GM12801 (cell line): ENCODE measurements around the gene DSC1.

Source experiments
- TF ChIP-seq, protein P1 (sequence below): IDR thresholded peaks from one replicate; pipeline ENCODE4 v1.5.1; 2011; ENCODE audit warnings: control low read depth; ENCODE audit not compliant: insufficient read length; ENCODE audit errors: extremely low read depth

DSC1 gene, protein sequence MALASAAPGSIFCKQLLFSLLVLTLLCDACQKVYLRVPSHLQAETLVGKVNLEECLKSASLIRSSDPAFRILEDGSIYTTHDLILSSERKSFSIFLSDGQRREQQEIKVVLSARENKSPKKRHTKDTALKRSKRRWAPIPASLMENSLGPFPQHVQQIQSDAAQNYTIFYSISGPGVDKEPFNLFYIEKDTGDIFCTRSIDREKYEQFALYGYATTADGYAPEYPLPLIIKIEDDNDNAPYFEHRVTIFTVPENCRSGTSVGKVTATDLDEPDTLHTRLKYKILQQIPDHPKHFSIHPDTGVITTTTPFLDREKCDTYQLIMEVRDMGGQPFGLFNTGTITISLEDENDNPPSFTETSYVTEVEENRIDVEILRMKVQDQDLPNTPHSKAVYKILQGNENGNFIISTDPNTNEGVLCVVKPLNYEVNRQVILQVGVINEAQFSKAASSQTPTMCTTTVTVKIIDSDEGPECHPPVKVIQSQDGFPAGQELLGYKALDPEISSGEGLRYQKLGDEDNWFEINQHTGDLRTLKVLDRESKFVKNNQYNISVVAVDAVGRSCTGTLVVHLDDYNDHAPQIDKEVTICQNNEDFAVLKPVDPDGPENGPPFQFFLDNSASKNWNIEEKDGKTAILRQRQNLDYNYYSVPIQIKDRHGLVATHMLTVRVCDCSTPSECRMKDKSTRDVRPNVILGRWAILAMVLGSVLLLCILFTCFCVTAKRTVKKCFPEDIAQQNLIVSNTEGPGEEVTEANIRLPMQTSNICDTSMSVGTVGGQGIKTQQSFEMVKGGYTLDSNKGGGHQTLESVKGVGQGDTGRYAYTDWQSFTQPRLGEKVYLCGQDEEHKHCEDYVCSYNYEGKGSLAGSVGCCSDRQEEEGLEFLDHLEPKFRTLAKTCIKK

DNA sequence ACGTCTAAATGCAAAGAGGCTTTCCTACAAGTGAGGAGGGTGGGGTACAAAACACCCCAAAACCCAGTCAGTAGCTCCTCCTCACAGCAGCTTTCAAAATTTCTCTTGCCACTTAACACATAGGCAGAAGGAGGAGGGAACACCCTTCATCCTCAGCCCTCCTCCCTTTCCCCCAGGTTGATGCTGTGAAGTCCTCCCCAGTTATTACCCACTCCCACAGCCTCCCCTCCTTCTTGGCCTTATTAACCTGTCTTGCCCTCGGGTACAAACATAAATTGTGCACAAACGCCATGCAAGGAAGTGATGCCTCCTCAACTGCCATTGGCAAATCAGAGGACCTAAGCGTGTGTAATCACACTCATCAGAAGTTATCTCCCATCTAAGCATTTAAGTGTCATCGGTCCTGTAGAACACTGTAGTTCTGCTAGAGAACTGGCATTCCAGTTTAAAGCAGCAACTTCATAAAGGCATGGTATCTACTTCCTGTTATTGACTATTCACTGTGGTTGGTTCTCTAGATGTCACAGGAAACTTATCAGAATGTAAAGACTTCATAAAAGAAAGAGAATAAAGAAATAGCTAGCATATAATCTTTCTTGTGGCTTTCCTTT lies at the start of gene DSC1:
Gene DSC1 (minus strand): TSS at position 32 of the 611 bp plus-strand sequence. CDS start 262 bp downstream, outside the sequence.
- TF ChIP-seq, protein P1, sequence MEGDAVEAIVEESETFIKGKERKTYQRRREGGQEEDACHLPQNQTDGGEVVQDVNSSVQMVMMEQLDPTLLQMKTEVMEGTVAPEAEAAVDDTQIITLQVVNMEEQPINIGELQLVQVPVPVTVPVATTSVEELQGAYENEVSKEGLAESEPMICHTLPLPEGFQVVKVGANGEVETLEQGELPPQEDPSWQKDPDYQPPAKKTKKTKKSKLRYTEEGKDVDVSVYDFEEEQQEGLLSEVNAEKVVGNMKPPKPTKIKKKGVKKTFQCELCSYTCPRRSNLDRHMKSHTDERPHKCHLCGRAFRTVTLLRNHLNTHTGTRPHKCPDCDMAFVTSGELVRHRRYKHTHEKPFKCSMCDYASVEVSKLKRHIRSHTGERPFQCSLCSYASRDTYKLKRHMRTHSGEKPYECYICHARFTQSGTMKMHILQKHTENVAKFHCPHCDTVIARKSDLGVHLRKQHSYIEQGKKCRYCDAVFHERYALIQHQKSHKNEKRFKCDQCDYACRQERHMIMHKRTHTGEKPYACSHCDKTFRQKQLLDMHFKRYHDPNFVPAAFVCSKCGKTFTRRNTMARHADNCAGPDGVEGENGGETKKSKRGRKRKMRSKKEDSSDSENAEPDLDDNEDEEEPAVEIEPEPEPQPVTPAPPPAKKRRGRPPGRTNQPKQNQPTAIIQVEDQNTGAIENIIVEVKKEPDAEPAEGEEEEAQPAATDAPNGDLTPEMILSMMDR, result no peak

DNA sequence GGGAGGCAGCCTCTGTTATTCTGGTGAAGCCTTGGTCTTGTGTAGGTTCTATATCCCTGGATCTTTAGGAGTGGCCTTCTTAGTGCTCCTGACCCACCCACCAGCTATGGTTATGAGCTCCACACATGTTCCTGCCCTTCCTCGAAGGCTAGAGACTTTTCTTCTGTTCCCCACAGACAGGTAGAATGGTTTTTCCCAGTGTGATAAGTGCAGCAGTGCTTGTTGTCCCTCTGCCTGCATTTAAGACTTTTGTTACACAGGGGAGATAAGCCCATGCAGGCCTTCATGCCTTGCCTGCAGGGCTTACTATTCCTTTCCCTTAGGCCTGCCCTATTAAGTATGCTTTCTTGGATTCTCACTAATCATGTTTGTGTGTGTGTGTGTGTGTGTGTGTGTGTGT lies 48.4 kb upstream of the DSC1 start:
- TF ChIP-seq, protein P1, result no peak

DNA sequence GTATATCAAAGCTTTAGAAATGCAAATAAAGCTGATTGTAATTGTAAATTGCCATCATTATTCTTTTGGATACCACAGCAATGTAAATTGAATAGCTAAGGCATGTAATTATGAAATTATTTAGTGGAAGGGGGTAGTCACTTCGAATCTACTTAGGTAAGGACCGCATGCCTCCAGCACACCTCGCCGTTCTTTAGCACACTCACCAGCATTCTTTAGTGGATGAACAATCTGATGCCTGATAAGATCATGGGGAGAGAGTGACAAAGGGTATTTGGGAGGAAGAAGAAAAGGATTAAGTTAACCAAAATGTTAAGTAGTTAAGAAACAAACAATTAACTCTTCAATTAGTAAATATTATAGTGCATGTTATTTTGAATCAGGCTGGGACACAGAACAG lies 46.4 kb upstream of the DSC1 start:
- TF ChIP-seq, protein P1, result no peak

DNA sequence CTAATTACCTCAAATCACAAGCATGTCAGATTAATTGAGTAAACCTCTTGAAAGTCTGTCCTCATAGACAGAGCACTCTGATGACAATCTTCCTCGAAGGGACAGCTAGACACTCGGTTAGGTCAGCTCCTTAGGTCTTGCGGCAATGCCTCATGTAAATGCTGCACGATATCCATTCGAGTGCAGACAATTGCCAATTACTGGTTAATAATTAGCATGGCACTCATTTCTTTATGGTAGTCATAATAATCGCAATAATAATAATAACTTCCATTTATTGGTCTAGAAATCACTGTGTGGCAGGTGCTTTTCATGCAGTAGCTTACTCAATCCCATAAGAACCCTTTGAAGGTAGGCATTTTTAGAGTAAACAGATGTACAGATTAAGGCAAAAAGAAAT lies 44.7 kb upstream of the DSC1 start:
- TF ChIP-seq, protein P1, result no peak

DNA sequence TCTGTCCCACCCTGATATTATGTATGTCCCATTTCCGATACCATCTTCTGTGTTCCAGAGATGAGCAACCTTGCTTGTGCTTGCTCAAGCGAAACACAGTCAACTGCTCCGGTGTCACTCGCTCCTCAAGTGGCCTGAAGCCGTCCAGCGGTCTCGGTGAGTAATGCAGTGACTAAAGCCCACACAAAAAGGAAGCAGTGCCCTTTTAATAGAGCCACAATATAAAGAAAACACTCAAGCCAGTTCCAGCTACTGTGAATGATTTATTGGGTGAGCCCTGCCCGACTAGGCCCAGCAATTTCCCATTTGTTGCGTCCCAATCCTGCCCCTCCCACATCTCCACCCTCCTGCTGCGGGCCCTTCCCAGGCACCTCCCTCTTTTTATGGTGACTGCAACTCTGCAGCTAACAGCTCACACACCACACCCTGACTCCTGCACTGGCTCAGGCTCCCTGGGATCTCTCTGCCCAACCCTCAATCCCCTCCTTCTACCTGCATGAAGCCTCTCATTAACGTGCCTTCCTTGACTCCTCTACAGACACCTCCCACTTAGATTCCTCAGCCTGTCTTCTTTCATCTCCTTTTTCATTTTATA lies 44.2 kb upstream of the DSC1 start:
- TF ChIP-seq, protein P1, result no peak

DNA sequence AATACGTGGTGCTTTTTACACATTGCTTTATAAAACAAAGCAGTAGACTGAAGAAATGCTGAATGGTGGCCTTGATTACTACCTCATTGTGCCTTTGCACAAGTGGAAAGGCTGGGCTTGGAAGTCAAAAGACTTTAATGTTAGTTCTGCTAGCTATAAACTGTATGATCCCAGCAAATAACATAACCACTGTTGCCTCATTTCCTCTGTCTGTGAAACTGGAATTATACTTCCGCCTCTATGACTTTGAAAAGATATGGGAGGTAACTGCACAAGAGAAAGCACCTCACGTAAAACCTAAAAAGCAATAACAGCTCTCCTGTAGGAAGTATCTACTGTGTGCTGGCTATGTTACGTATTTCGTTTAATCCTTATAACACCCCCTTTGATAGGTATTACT lies 43.4 kb upstream of the DSC1 start:
- TF ChIP-seq, protein P1, result no peak

DNA sequence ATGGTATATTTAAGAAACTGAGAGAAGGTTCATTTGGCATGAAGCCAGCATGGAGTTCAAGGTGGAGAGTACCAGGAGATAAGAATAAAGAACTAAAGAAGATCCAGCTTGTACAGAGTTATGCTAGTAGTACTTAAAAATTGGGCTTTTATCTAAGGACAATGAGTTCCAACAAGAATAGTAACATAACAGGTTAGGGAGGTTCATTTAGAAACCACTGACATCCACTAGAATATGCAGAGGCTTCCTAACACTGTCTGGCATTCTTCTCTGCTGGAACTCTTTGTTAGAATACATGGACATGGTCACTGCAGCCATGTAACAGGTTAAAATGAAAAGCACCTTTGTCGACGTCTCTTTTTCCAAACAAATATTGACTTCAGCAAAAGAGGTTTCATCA lies 42.6 kb upstream of the DSC1 start:
- TF ChIP-seq, protein P1, result no peak
